ENCODE measurements around the gene SLC6A13. TPM values are rescaled to one million over a fixed set of nuclear protein-coding genes. Genes with fewer than 3 reads are reported as not detected.

Gene SLC6A13
- total RNA-seq, 2 donors from 2014 or later, result 0.85 TPM; not detected in 1

GRCh38 chr12:203074-203461 lies 59.6 kb downstream of the SLC6A13 start:
- Histone ChIP-seq H3K4me3 (peak overlapping the region; percentile 37 to 46), H3K27me3 (replicated peaks; ENCODE audit: insufficient read depth) (no peaks in the 10 kb centered on the region), H3K9me3 (no peaks in the 10 kb centered on the region), H3K4me1 (replicated peaks) (no peaks in the 10 kb centered on the region), H3K36me3 (no peaks in the 10 kb centered on the region), H3K27ac (no peak overlapping the region)
- 61% methylated on average over 16 of the region's 16 CpGs for WGBS
- intact Hi-C loops (cut with DNase I), result no loop called here
- no peak for DNase-seq (ENCODE audit: low spot score)
- no peak for TF ChIP-seq POLR2A (IDR thresholded peaks at IDR 0.05)
- no peak for TF ChIP-seq POLR2AphosphoS5 (IDR thresholded peaks at IDR 0.05)
- no peak for TF ChIP-seq CTCF (IDR thresholded peaks at IDR 0.05)

GRCh38 chr12:202081-202731 lies 60.4 kb downstream of the SLC6A13 start:
- Histone ChIP-seq H3K27ac (no peak overlapping the region), H3K27me3 (replicated peaks; ENCODE audit: insufficient read depth) (no peaks in the 10 kb centered on the region), H3K9me3 (no peaks in the 10 kb centered on the region), H3K4me1 (replicated peaks) (no peaks in the 10 kb centered on the region), H3K4me3 (no peak overlapping the region), H3K36me3 (no peaks in the 10 kb centered on the region)
- peak; percentile 54 for TF ChIP-seq POLR2AphosphoS5 (IDR thresholded peaks at IDR 0.05)
- no peak for TF ChIP-seq CTCF (IDR thresholded peaks at IDR 0.05)
- 36% methylated on average over 15 of the region's 15 CpGs for WGBS
- peak; percentile 53 for DNase-seq (ENCODE audit: low spot score)
- intact Hi-C loops (cut with DNase I), result no loop called here

DNA sequence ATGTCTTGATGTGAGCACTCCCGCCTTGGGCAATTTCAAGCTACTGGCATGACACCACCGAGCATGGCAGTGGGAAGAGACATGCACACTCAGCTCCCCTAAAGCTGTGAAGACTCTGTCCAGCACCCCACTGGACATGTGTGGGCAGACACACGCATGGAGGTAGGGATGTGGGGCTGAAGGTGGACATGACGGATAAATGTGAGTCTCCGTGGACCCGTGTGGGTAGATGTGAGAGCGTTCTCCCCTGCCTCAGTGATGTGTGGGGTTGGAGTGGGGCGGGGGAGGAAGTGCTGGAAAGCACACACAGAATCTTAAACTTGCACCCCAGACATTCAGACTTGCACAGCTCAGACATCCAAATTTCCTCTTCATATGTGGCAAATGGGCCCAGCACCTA lies 61.3 kb downstream of the SLC6A13 start:
- no peaks in the 10 kb centered on the region for H3K27me3 ChIP-seq (replicated peaks; ENCODE audit: insufficient read depth)
- WGBS, result 85% methylated on average over 8 of the region's 8 CpGs
- no peaks in the 10 kb centered on the region for H3K9me3 ChIP-seq
- H3K4me3 ChIP-seq, result no peak overlapping the region
- DNase-seq (ENCODE audit: low spot score), result no peak
- intact Hi-C loops (cut with DNase I), result no loop called here
- no peaks in the 10 kb centered on the region for H3K4me1 ChIP-seq (replicated peaks)
- H3K27ac ChIP-seq, result no peak overlapping the region
- TF ChIP-seq POLR2AphosphoS5 (IDR thresholded peaks at IDR 0.05), result no peak
- no peak for TF ChIP-seq POLR2A (IDR thresholded peaks at IDR 0.05)
- H3K36me3 ChIP-seq, result no peaks in the 10 kb centered on the region

DNA sequence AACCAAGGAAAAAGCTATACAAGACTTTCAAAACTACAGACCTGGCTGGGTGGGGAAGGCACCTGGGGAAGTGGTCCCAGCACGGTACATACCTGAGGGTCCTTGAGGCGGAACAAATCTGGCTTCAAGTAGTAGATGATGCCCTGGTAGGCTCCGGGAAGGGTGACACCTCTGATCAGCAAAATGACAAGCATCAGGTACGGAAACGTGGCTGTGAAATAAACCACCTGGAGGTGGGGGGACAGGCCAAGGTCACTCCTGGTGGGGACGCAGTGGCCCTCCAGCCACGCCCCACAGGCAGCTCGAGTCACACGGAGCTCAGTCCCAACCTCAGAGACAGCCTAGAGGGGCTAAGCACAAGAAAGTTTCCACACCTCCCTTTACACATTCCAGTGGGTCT lies 63.9 kb downstream of the SLC6A13 start:
- intact Hi-C loops (cut with DNase I), result no loop called here
- Histone ChIP-seq H3K4me1 (replicated peaks) (no peaks in the 10 kb centered on the region), H3K9me3 (no peaks in the 10 kb centered on the region), H3K27me3 (replicated peaks; ENCODE audit: insufficient read depth) (no peaks in the 10 kb centered on the region), H3K36me3 (no peaks in the 10 kb centered on the region), H3K27ac (no peak overlapping the region), H3K4me3 (no peak overlapping the region)
- no peak for DNase-seq (ENCODE audit: low spot score)
- 49% methylated on average over 9 of the region's 9 CpGs for WGBS
- TF ChIP-seq POLR2A (IDR thresholded peaks at IDR 0.05) (no peak), POLR2AphosphoS5 (IDR thresholded peaks at IDR 0.05) (no peak)

GRCh38 chr12:197911-198695 lies 64.5 kb downstream of the SLC6A13 start:
- WGBS, result over 99% methylated on average over 11 of the region's 11 CpGs
- no peaks in the 10 kb centered on the region for H3K9me3 ChIP-seq
- TF ChIP-seq POLR2AphosphoS5 (IDR thresholded peaks at IDR 0.05) (no peak), CTCF (IDR thresholded peaks at IDR 0.05) (no peak)
- no peaks in the 10 kb centered on the region for H3K4me1 ChIP-seq (replicated peaks)
- no peak overlapping the region for H3K27ac ChIP-seq
- DNase-seq (ENCODE audit: low spot score), result no peak
- H3K27me3 ChIP-seq (replicated peaks; ENCODE audit: insufficient read depth), result no peaks in the 10 kb centered on the region
- intact Hi-C loops (cut with DNase I), result no loop called here
- H3K4me3 ChIP-seq, result no peak overlapping the region
- H3K36me3 ChIP-seq, result no peaks in the 10 kb centered on the region

- intact Hi-C loops (cut with DNase I), result no loop called here
- H3K9me3 ChIP-seq, result no peaks in the 10 kb centered on the region
- no peak overlapping the region for H3K4me3 ChIP-seq
- WGBS, result 91% methylated on average over 3 of the region's 3 CpGs
- no peaks in the 10 kb centered on the region for H3K36me3 ChIP-seq
- no peaks in the 10 kb centered on the region for H3K4me1 ChIP-seq (replicated peaks)
- no peak overlapping the region for H3K27ac ChIP-seq
- no peak for TF ChIP-seq POLR2AphosphoS5 (IDR thresholded peaks at IDR 0.05)
- TF ChIP-seq CTCF (IDR thresholded peaks at IDR 0.05), result no peak
- no peak for TF ChIP-seq POLR2A (IDR thresholded peaks at IDR 0.05)
- DNase-seq (ENCODE audit: low spot score), result no peak
- no peaks in the 10 kb centered on the region for H3K27me3 ChIP-seq (replicated peaks; ENCODE audit: insufficient read depth)
These were observed 65.3 kb downstream of the SLC6A13 start for GRCh38 chr12:197347-197746.
